Measurements from ENCODE around the gene CCN2. TPM values are rescaled to one million over a fixed set of nuclear protein-coding genes. Genes with fewer than 3 reads are reported as not detected.
A peak's percentile ranks its signal among the peaks of the same experiment; 100 is the strongest.
"Not testable (repeated sequence)": the region's sequence is repeated elsewhere in the genome, so short reads cannot be mapped to it uniquely, and the experiment has no call there.

The CCN2 gene
- total RNA-seq, 1 donor from 2014 or later, result 178 TPM

DNA sequence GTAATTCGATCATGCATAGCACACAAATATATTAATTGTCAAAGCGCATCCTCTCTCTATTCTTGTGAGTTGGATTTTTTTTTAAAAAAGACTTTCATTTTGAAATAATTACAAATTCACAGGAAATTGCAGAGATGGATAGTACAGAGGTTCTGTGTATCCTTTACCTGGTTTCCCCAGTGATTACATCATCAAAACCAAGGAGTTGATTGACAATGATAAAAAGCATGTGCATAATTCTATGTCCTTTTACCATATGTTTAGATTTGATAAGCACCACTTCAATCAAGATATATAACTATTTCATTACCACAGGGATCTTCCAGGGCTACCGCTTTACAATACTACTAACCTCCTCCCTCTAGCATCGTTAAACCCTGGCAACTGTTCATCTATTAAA is 40.2 kb downstream of the CCN2 start:
- DNase-seq (ENCODE audit: low read depth in 2 of 2), result no peak

DNA sequence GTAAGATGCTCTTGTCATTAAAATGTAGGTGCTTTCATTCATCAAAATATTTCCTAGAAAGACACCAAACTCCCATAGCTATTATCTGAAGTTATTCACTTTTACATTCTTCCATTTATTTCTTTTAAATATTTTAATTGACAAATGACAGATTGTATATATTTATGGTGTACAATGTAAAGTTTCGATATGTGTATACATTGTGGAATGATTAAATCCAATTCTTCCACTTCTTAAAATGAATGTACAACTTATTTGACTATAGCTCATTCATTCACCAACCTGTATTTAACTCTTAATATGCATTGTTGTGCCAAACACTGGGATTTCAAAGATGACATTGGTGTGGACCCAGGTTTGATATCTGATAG is 41.0 kb downstream of the CCN2 start:
- DNase-seq (ENCODE audit: low read depth in 2 of 2), result no peak

DNA sequence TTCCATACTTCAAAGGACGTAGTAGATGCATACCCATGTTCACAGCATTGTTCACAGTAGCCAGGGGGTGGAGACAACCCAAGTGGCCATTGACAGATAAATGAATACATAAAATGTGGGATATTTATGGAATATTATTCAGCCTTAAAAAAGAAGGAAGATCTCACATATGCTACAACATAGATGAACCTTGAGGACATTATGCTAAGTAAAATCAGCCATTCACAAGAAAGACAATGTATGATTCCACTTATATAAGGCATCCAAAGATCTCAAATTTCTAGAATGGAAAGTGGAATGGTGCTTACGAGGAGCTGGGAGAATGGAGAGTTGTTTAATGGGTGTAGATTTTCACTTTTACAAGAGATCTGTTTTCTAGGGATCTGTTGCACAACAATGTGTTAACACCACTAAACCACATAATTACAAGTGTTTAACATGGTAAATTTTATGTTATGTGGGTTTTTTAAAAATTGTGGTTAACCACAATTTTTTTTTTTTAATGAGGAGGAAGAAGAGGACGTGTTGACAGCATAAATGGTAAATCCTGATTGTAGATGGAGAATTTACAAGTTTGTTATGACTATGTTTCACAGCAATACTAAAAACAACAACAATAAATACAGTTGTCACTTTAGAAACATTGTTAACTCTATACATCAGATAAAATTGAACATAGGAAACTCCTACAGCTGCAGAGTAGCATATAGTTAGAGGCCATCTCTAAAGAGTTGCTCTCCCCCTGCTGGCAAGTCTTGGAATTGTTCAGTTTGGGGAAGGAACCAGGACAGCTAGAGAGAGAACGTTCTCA is 41.6 kb downstream of the CCN2 start:
- DNase-seq (ENCODE audit: low read depth in 2 of 2), result peak; percentile 33 to 68

DNA sequence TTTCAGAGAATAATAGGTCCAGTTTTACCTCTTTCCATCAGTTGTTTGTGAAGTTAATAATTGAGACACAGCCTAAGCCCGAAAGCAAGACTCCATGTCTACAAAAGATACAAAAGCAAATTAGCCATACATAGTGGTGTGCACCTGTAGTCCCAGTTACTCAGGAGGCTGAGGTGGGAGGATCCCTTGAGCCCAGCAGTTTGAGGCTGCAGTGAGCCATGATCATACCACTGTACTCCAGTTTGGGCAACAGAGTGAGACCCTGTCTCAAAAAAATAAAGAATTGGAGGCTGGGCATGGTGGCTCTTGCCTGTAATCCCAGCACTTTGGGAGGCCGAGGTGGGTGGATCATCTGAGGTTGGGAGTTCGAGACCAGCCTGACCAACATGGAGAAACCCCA is 42.4 kb downstream of the CCN2 start:
- not testable (repeated sequence) for DNase-seq (ENCODE audit: low read depth in 2 of 2)

DNA sequence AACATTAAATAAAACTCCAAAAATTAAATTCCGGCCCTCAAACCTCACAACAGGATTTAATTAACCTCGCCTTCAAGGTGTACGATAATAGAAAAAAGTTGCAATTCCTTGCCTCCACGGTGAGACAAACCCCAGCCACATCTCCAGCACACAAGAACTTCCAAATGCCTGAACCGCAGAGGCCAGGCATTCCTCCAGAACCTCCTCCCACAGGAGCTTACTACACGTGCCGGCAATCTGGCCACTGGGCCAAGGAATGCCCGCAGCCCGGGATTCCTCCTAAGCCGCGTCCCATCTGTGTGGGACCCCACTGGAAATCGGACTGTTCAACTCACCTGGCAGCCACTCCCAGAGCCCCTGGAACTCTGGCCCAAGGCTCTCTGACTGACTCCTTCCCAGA is 47.4 kb downstream of the CCN2 start:
- not testable (repeated sequence) for DNase-seq (ENCODE audit: low read depth in 2 of 2)

DNA sequence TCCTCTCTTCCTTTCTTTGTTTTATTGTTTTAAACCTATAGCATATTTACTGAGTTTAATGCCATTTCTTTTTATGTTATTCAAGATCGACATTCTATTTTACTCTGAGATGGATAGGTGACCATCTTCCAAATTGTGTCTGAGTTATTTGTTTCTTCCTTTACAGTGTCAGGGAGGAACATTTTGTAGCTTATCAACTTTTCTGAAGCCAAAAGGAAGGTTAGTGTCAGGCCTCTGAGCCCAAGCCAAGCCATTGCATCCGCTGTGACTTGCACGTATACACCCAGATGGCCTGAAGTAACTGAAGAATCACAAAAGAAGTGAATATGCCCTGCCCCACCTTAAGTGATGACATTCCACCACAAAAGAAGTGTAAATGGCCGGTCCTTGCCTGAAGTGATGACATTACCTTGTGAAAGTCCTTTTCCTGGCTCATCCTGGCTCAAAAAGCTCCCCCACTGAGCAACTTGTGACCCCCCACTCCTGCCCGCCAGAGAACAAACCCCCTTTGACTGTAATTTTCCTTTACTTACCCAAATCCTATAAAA is 49.8 kb downstream of the CCN2 start:
- DNase-seq (ENCODE audit: low read depth in 2 of 2), result not testable (repeated sequence)

DNA sequence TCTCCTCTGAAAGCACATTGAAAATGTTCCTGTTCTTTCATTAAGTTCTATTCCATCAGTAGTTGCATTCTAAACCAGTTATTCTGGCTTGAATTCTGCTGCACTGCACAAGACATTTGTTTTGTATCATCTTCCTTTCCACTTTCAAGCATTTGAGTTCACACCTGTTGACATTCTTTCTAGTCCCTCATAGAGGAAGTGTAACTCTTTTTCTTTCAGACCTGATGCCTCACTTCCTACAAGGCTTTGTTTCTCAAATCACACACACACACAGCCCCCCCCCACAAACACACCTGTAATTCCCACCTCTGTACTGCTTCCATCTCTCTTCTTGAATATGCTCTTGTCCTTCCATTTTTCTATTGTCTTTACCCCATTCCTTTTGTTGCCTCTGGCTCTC is 50.9 kb downstream of the CCN2 start:
- DNase-seq (ENCODE audit: low read depth in 2 of 2), result no peak

DNA sequence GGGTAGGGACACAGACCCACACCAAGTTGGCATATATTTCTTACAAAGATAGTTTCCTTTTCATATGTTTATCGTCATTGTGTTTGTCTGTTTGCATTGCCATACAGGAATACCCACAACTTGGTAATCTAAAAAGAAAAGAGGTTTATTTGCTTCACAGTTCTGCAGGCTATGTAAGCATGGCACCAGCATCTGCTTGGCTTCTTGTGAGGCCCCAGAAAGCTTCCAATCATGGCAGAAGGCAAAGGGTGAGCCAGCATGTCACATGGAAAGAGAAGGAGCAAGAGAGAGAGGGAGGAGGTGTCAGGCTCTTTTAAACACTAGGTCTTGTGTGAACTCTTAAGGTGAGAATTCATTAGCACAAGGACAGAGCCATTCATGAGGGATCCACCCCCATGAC is 52.5 kb downstream of the CCN2 start:
- DNase-seq (ENCODE audit: low read depth in 2 of 2), result no peak

Other genes with a start within 250 kb of the CCN2 start
- gene OR2A4, start 250.0 kb downstream of the CCN2 start, total RNA-seq, result not detected in 2 replicates
- not detected in 2 replicates for gene CTAGE9, start 240.4 kb downstream of the CCN2 start, total RNA-seq
- gene ENPP1, start 143.4 kb downstream of the CCN2 start, total RNA-seq, result 0.13 and 0.25 TPM in 2 replicates